ENCODE results near the gene STPG2. TPM values are rescaled to one million over a fixed set of nuclear protein-coding genes. Genes with fewer than 3 reads are reported as not detected.

Gene STPG2
- total RNA-seq, 1 experiment from 2014 or later: 0.20 TPM

DNA sequence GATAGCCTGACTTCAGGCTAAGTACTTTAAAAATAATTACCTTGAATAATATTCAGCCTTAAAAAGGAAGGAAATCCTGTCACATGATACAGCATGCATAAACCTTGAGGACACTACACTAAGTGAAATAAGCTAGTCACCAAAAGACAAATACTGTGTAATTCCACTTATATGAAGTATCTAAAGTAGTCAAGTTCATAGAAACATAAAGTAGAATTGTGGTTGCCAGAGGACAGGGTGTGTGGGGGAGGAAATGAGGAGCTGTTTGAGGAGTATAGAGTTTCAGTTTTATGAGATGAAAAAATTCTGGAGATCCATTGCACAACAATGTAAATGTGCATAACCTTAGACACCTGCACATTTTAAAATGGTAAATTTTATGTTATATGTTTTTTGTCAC, 5.6 kb upstream of the STPG2 start:
- Histone ChIP-seq H3K9me3 (ENCODE audit: control insufficient read depth, low read depth, low read length) (no peaks in the 10 kb centered on the region), H3K23me2 (ENCODE audit: insufficient read length, low read depth, low read length, poor library complexity, severe bottlenecking) (no peaks in the 10 kb centered on the region), H2AFZ (ENCODE audit: low read length) (no peak overlapping the region), H3K79me1 (ENCODE audit: insufficient read depth, low read depth, low read length, poor library complexity, severe bottlenecking) (no peaks in the 10 kb centered on the region), H3K18ac (ENCODE audit: insufficient read length, low read depth, low read length) (no peak overlapping the region), H3K23ac (ENCODE audit: insufficient read length, low read depth, low read length) (no peak overlapping the region), H3K4me1 (ENCODE audit: insufficient read depth, low read length) (no peaks in the 10 kb centered on the region), H4K20me1 (ENCODE audit: control insufficient read depth, insufficient read depth, insufficient read length) (no peaks in the 10 kb centered on the region), H4K8ac (replicated peaks; ENCODE audit: insufficient read length, low read depth, low read length) (no peak overlapping the region), H4K5ac (ENCODE audit: insufficient read length, low read depth, low read length) (no peak overlapping the region), H2BK15ac (ENCODE audit: low read depth, low read length) (no peak overlapping the region), H3K4ac (ENCODE audit: low read depth, low read length) (no peak overlapping the region), H3K27ac (ENCODE audit: insufficient read length, low read depth, low read length) (no peak overlapping the region), H2BK5ac (ENCODE audit: insufficient read length, low read length) (no peak overlapping the region), H2BK12ac (ENCODE audit: insufficient read length, low read depth, low read length) (no peak overlapping the region), H3K79me2 (ENCODE audit: insufficient read depth, low read length) (no peaks in the 10 kb centered on the region), H2AK5ac (ENCODE audit: insufficient read length, low read length) (no peak overlapping the region), H4K91ac (ENCODE audit: insufficient read length, low read depth, low read length) (no peak overlapping the region), H2BK20ac (ENCODE audit: low read depth, low read length, poor library complexity, severe bottlenecking) (no peak overlapping the region), H3K27me3 (ENCODE audit: insufficient read depth, low read length) (no peaks in the 10 kb centered on the region), H3K4me2 (ENCODE audit: insufficient read depth, insufficient read length, low read length) (no peak overlapping the region), H2BK120ac (ENCODE audit: low read depth, low read length, poor library complexity, severe bottlenecking) (no peak overlapping the region), H3T11ph (ENCODE audit: low read length) (no peak overlapping the region), H3K56ac (ENCODE audit: insufficient read length, low read depth, low read length) (no peak overlapping the region), H3K14ac (ENCODE audit: insufficient read depth, low read length) (no peak overlapping the region), H3K9ac (ENCODE audit: extremely low read depth, insufficient read length, low read length) (no peak overlapping the region)
- Mint-ChIP-seq H3K36me3 (ENCODE audit: insufficient read depth in 1 of 3, low read depth in 3 of 3) (no peaks in the 10 kb centered on the region), H3K9me3 (no peaks in the 10 kb centered on the region), H3K27me3 (ENCODE audit: low read depth) (no peaks in the 10 kb centered on the region), H3K27ac (no peak overlapping the region), H3K4me1 (peaks cover 1% of the 10 kb centered on the region in 2 experiments), H3K4me3 (no peak overlapping the region)
- no peak for DNase-seq
- TF ChIP-seq, protein P1, sequence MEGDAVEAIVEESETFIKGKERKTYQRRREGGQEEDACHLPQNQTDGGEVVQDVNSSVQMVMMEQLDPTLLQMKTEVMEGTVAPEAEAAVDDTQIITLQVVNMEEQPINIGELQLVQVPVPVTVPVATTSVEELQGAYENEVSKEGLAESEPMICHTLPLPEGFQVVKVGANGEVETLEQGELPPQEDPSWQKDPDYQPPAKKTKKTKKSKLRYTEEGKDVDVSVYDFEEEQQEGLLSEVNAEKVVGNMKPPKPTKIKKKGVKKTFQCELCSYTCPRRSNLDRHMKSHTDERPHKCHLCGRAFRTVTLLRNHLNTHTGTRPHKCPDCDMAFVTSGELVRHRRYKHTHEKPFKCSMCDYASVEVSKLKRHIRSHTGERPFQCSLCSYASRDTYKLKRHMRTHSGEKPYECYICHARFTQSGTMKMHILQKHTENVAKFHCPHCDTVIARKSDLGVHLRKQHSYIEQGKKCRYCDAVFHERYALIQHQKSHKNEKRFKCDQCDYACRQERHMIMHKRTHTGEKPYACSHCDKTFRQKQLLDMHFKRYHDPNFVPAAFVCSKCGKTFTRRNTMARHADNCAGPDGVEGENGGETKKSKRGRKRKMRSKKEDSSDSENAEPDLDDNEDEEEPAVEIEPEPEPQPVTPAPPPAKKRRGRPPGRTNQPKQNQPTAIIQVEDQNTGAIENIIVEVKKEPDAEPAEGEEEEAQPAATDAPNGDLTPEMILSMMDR (conservative IDR thresholded peaks at IDR 0.05): no peak

All from H9 (cell line).